GM21423 (cell line): ENCODE measurements around the gene CCDC183.
"Not testable (repeated sequence)": the region's sequence is repeated elsewhere in the genome, so short reads cannot be mapped to it uniquely, and the experiment has no call there.

Experiments used
- ATAC-seq: cut with Tn5 transposase; IDR thresholded peaks from one replicate; pipeline ENCODE4 v1.9.1; 2021; ENCODE audit warnings: mild to moderate bottlenecking, moderate library complexity; ENCODE audit not compliant: unreplicated experiment

CCDC183 gene

GRCh38 chr9:136760424-136760823, 35.7 kb upstream of the CCDC183 start:
- no peak for ATAC-seq

- ATAC-seq: not testable (repeated sequence)
These were observed 35.1 kb upstream of the CCDC183 start for GRCh38 chr9:136760834-136761544.

- ATAC-seq: no peak
These were observed 34.6 kb upstream of the CCDC183 start for GRCh38 chr9:136761545-136761981.

GRCh38 chr9:136762221-136762691, 33.9 kb upstream of the CCDC183 start:
- no peak for ATAC-seq

- no peak for ATAC-seq
These were observed 33.1 kb upstream of the CCDC183 start for GRCh38 chr9:136762915-136763648.

GRCh38 chr9:136763649-136764035, 32.5 kb upstream of the CCDC183 start:
- no peak for ATAC-seq

GRCh38 chr9:136764301-136764891, 31.7 kb upstream of the CCDC183 start, which contains the start of gene LCN15:
Gene LCN15, minus strand, starts transcription at chr9:136764518. Its CDS starts 30 bp downstream, at chr9:136764488.
- ATAC-seq: no peak

GRCh38 chr9:136765041-136765440, 31.1 kb upstream of the CCDC183 start:
- no peak for ATAC-seq

GRCh38 chr9:136765745-136766409, 30.3 kb upstream of the CCDC183 start:
- ATAC-seq: peak; percentile 45

- not testable (repeated sequence) for ATAC-seq
These were observed 29.6 kb upstream of the CCDC183 start for GRCh38 chr9:136766410-136767120.

GRCh38 chr9:136769710-136770191, 26.4 kb upstream of the CCDC183 start:
- ATAC-seq: no peak

- no peak for ATAC-seq
These were observed 24.2 kb upstream of the CCDC183 start for GRCh38 chr9:136771907-136772415.

- no peak for ATAC-seq
These were observed 22.6 kb upstream of the CCDC183 start for GRCh38 chr9:136773386-136774044.

- no peak for ATAC-seq
These were observed 21.6 kb upstream of the CCDC183 start for GRCh38 chr9:136774416-136775045.

- ATAC-seq: no peak
These were observed 20.9 kb upstream of the CCDC183 start for GRCh38 chr9:136775191-136775590.

- ATAC-seq: no peak
These were observed 19.2 kb upstream of the CCDC183 start for GRCh38 chr9:136776947-136777346.

- no peak for ATAC-seq
These were observed 18.8 kb upstream of the CCDC183 start for GRCh38 chr9:136777359-136777758.

- no peak for ATAC-seq
These were observed 16.3 kb upstream of the CCDC183 start for GRCh38 chr9:136779808-136780207.

- ATAC-seq: no peak
These were observed 13.7 kb upstream of the CCDC183 start for GRCh38 chr9:136782452-136782851.
